ENCODE measurements around the gene ITPRID2.

The ITPRID2 gene

GRCh38 chr2:181882246-181883020 lies 9.1 kb upstream of the ITPRID2 start:
- DNase-seq (ENCODE audit: low spot score), result no peak

GRCh38 chr2:181884601-181885000 lies 6.9 kb upstream of the ITPRID2 start:
- no peak for DNase-seq (ENCODE audit: low spot score)

- DNase-seq (ENCODE audit: low spot score), result no peak
Observed at GRCh38 chr2:181885096-181885495, 6.4 kb upstream of the ITPRID2 start.

- no peak for DNase-seq (ENCODE audit: low spot score)
Observed at GRCh38 chr2:181886192-181886591, 5.3 kb upstream of the ITPRID2 start.

GRCh38 chr2:181887045-181887444 lies 4.5 kb upstream of the ITPRID2 start:
- DNase-seq (ENCODE audit: low spot score), result no peak

- DNase-seq (ENCODE audit: low spot score), result no peak
Observed at GRCh38 chr2:181889776-181890175, 1.8 kb upstream of the ITPRID2 start.

- no peak for DNase-seq (ENCODE audit: low spot score)
Observed at GRCh38 chr2:181890271-181890670, 1.3 kb upstream of the ITPRID2 start.

- peak; percentile 86 for DNase-seq (ENCODE audit: low spot score)
Observed at GRCh38 chr2:181891966-181892798, 652 bp downstream of the ITPRID2 start.

GRCh38 chr2:181892799-181893435 lies 1.4 kb downstream of the ITPRID2 start:
- DNase-seq (ENCODE audit: low spot score), result no peak

- no peak for DNase-seq (ENCODE audit: low spot score)
Observed at GRCh38 chr2:181894381-181894780, 2.9 kb downstream of the ITPRID2 start.

- no peak for DNase-seq (ENCODE audit: low spot score)
Observed at GRCh38 chr2:181895818-181896217, 4.3 kb downstream of the ITPRID2 start.

- no peak for DNase-seq (ENCODE audit: low spot score)
Observed at GRCh38 chr2:181896286-181896685, 4.8 kb downstream of the ITPRID2 start.

GRCh38 chr2:181900007-181900651 lies 8.6 kb downstream of the ITPRID2 start:
- DNase-seq (ENCODE audit: low spot score), result no peak

- no peak for DNase-seq (ENCODE audit: low spot score)
Observed at GRCh38 chr2:181902625-181903024, 11.1 kb downstream of the ITPRID2 start.

- no peak for DNase-seq (ENCODE audit: low spot score)
Observed at GRCh38 chr2:181904022-181904632, 12.6 kb downstream of the ITPRID2 start.

- no peak for DNase-seq (ENCODE audit: low spot score)
Observed at GRCh38 chr2:181907057-181907456, 15.5 kb downstream of the ITPRID2 start.

GRCh38 chr2:181907635-181908034 lies 16.1 kb downstream of the ITPRID2 start:
- DNase-seq (ENCODE audit: low spot score), result no peak

- no peak for DNase-seq (ENCODE audit: low spot score)
Observed at GRCh38 chr2:181910028-181910831, 18.7 kb downstream of the ITPRID2 start.

GRCh38 chr2:181911830-181912229 lies 20.3 kb downstream of the ITPRID2 start:
- DNase-seq (ENCODE audit: low spot score), result no peak

GRCh38 chr2:181915102-181915501 lies 23.6 kb downstream of the ITPRID2 start:
- no peak for DNase-seq (ENCODE audit: low spot score)

Data from left forelimb (tissue), 1 donor.